Stimulated activated CD8-positive, alpha-beta memory T cell treated with anti-CD3 and anti-CD28 coated beads, Interleukin-2, amount 100 ng/mL, for 1 hour (primary cell): Measurements from ENCODE around the gene EVC2.
"Not testable (repeated sequence)": the region's sequence is repeated elsewhere in the genome, so short reads cannot be mapped to it uniquely, and the experiment has no call there.

Experiments used
- DNase-seq, 2 donors: peaks; one replicate each; pipeline ENCODE4 v3.0.0-alpha.2; 2020; ENCODE audit warnings: low read depth in 2 of 2

Gene EVC2

GRCh38 chr4:5746829-5747737 lies 38.7 kb upstream of the EVC2 start:
- no peak for DNase-seq

GRCh38 chr4:5746250-5746649 lies 37.9 kb upstream of the EVC2 start:
- no peak for DNase-seq

- no peak for DNase-seq
Measured at GRCh38 chr4:5742968-5743367, 34.6 kb upstream of the EVC2 start.

- DNase-seq = no peak
Measured at GRCh38 chr4:5742388-5742787, 34.0 kb upstream of the EVC2 start.

- no peak for DNase-seq
Measured at GRCh38 chr4:5738061-5738460, 29.7 kb upstream of the EVC2 start.

GRCh38 chr4:5735463-5735862 lies 27.1 kb upstream of the EVC2 start:
- DNase-seq = no peak

GRCh38 chr4:5734853-5735252 lies 26.5 kb upstream of the EVC2 start:
- no peak for DNase-seq

- no peak for DNase-seq
Measured at GRCh38 chr4:5732158-5732557, 23.8 kb upstream of the EVC2 start.

GRCh38 chr4:5730993-5731990 lies 22.9 kb upstream of the EVC2 start:
- DNase-seq = no peak

- no peak for DNase-seq
Measured at GRCh38 chr4:5730436-5730835, 22.1 kb upstream of the EVC2 start.

- DNase-seq = not testable (repeated sequence)
Measured at GRCh38 chr4:5728412-5728811, 20.1 kb upstream of the EVC2 start.

GRCh38 chr4:5724377-5724776 lies 16.0 kb upstream of the EVC2 start:
- DNase-seq = no peak

GRCh38 chr4:5722328-5722727 lies 14.0 kb upstream of the EVC2 start:
- DNase-seq = no peak

GRCh38 chr4:5721923-5722322 lies 13.6 kb upstream of the EVC2 start:
- DNase-seq = no peak

- DNase-seq = no peak
Measured at GRCh38 chr4:5720980-5721379, 12.6 kb upstream of the EVC2 start.

GRCh38 chr4:5720157-5720850 lies 11.9 kb upstream of the EVC2 start:
- DNase-seq = no peak

- no peak for DNase-seq
Measured at GRCh38 chr4:5719350-5720055, 11.1 kb upstream of the EVC2 start.

GRCh38 chr4:5718411-5718810 lies 10.1 kb upstream of the EVC2 start:
- no peak for DNase-seq

- no peak for DNase-seq
Measured at GRCh38 chr4:5717449-5718158, 9.2 kb upstream of the EVC2 start.

- no peak for DNase-seq
Measured at GRCh38 chr4:5716391-5716790, 8.0 kb upstream of the EVC2 start.

- DNase-seq = no peak
Measured at GRCh38 chr4:5715357-5715756, 7.0 kb upstream of the EVC2 start.
